Measurements from ENCODE around the gene MPP2.

The MPP2 gene

DNA sequence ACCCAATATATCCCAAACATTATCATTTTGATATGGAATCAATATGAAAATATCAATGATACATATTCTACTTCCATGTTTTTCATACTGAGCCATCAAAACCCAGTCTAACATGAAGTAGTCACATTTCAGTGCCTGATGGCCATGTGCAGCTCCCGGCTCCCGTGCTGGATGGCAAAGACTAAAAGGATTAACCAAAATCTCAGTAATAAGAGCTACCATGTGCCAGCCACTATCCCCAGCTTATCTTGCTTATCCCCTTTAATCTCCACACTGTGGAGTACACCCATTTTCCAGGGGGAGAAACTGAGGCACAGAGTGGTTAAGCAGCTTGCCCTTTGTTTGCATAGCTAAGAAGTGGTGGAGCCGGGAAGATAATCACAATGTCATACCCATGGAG is 51.2 kb downstream of the MPP2 start:
- in situ Hi-C loops (cut with MboI; ENCODE audit: low pct_unique_long_range_greater_than_20kb, low sequenced_read_pairs, unreplicated experiment): no loop called here
- TF ChIP-seq, protein P1, sequence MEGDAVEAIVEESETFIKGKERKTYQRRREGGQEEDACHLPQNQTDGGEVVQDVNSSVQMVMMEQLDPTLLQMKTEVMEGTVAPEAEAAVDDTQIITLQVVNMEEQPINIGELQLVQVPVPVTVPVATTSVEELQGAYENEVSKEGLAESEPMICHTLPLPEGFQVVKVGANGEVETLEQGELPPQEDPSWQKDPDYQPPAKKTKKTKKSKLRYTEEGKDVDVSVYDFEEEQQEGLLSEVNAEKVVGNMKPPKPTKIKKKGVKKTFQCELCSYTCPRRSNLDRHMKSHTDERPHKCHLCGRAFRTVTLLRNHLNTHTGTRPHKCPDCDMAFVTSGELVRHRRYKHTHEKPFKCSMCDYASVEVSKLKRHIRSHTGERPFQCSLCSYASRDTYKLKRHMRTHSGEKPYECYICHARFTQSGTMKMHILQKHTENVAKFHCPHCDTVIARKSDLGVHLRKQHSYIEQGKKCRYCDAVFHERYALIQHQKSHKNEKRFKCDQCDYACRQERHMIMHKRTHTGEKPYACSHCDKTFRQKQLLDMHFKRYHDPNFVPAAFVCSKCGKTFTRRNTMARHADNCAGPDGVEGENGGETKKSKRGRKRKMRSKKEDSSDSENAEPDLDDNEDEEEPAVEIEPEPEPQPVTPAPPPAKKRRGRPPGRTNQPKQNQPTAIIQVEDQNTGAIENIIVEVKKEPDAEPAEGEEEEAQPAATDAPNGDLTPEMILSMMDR (IDR thresholded peaks at IDR 0.05; ENCODE audit: extremely low read depth, insufficient read depth, missing control alignments): no peak
- DNase-seq (ENCODE audit: low spot score): no peak

DNA sequence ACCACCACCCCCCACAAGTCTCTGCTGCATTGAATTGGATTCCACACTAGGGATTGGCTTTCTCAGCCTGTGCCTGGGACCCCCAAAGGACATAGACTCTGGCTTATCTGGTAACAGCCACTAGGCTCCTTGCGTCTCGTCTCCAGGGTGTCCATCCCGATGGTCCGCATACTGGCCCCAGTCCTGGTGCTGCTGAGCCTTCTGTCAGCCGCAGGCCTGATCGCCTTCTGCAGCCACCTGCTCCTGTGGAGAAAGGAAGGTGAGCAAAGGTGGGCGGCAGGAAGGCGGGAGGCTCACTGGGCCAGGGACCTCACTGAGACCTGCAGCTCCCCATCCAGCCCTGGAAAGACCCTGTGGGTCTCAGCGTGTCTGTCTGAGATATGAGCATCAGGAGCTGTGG is 52.3 kb downstream of the MPP2 start:
- in situ Hi-C loops (cut with MboI; ENCODE audit: low pct_unique_long_range_greater_than_20kb, low sequenced_read_pairs, unreplicated experiment): no loop called here
- DNase-seq (ENCODE audit: low spot score): no peak
- TF ChIP-seq, protein P1 (IDR thresholded peaks at IDR 0.05; ENCODE audit: extremely low read depth, insufficient read depth, missing control alignments): no peak

DNA sequence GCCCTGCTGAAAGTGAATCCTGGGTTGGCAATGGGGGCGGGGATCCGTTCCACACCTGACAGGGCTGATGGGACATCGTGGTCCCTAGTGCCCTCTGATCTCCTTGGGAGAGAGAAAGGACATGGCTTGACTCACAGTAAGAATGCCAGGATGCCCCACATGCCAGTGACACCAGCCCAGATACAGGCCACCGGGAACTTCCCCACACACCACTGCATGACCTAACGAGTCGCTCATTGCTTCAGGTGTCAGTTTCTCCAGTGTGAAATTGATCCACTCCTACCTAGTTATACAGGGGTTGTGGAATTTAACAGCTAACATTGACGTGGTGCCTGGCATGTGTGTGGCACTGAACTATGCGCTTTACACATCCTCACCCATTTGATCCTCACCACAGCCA is 52.8 kb downstream of the MPP2 start:
- TF ChIP-seq, protein P1 (IDR thresholded peaks at IDR 0.05; ENCODE audit: extremely low read depth, insufficient read depth, missing control alignments): no peak
- in situ Hi-C loops (cut with MboI; ENCODE audit: low pct_unique_long_range_greater_than_20kb, low sequenced_read_pairs, unreplicated experiment): no loop called here
- no peak for DNase-seq (ENCODE audit: low spot score)

DNA sequence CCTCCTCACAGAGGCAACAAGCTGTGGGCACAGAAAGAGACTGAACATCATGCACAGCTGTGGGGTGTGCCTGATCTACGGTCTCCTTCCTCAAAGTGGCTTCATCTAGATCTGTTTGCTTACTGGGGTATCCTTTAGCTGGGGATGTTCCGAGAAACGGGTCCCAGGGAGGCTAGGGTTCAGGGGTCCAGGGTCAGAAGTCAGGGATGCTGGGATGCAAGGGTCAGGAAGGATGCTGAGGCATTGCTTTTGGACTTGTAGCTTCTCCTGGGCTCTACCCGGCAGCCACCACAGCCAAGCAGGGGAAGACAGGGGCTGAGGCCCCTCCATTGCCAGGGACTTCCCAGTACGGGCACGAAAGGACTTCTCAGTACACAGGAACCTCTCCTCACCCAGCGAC is 53.8 kb downstream of the MPP2 start:
- TF ChIP-seq, protein P1 (IDR thresholded peaks at IDR 0.05; ENCODE audit: extremely low read depth, insufficient read depth, missing control alignments): no peak
- in situ Hi-C loops (cut with MboI; ENCODE audit: low pct_unique_long_range_greater_than_20kb, low sequenced_read_pairs, unreplicated experiment): no loop called here
- DNase-seq (ENCODE audit: low spot score): no peak

DNA sequence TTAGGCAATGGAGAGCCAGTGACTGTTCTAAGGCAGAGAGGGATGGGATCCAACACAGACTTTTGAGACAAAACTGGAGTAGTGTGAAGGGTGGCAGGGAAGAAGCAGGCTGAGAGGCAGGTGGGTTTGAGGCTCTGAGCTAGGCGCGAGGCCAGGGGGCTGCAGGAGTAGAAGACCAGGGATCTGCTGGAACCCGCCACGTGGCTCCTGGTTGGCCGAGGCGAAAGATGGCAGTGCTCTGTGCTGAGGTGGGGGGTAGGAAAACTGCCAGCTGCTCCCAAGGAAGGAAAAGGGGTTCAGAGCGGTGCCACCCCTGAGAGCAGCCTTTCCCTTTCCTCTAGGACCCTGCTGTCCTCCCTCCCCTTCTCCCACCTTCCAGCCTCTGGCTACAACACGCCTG is 54.8 kb downstream of the MPP2 start:
- in situ Hi-C loops (cut with MboI; ENCODE audit: low pct_unique_long_range_greater_than_20kb, low sequenced_read_pairs, unreplicated experiment): no loop called here
- no peak for DNase-seq (ENCODE audit: low spot score)
- TF ChIP-seq, protein P1 (IDR thresholded peaks at IDR 0.05; ENCODE audit: extremely low read depth, insufficient read depth, missing control alignments): no peak

DNA sequence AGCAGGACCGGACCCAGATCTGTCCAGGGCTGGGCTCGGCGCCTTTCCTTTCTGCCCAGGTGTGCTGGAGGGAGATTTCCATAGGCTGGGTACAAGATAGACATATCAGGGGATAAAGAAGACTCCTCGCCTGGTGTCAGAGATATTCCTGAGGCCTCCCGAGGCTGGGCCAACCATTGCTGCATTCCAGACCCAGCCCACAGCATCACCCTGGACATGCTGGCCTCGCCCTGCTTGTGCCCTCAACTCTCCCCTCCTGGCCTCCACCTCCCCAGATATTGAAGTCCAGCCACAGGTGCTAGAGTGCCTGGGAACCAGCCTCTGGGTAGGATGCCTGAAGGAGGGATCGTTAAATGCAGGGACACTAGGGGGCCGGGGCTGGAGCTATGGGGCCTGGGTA is 58.2 kb downstream of the MPP2 start:
- in situ Hi-C loops (cut with MboI; ENCODE audit: low pct_unique_long_range_greater_than_20kb, low sequenced_read_pairs, unreplicated experiment): no loop called here

More for the DNA sequence above, 58.2 kb downstream of the MPP2 start:
- TF ChIP-seq, protein P1 (IDR thresholded peaks at IDR 0.05; ENCODE audit: extremely low read depth, insufficient read depth, missing control alignments): no peak
- DNase-seq (ENCODE audit: low spot score): no peak
